Stromal cell of bone marrow (primary cell): ENCODE data around the gene LAMA3.
A peak's percentile ranks its signal among the peaks of the same experiment; 100 is the strongest.

ENCODE experiments used
- DNase-seq: peaks from one replicate; pipeline ENCODE4 v3.0.0-alpha.2; 2012; ENCODE audit warnings: low read depth

Gene LAMA3

GRCh38 chr18:23941791-23942190 is 252.5 kb downstream of the LAMA3 start:
- DNase-seq, result no peak

- DNase-seq, result no peak
Observed at GRCh38 chr18:23943104-23943503, 253.9 kb downstream of the LAMA3 start.

- DNase-seq, result peak; percentile 31
Observed at GRCh38 chr18:23943903-23944624, 254.8 kb downstream of the LAMA3 start.

- DNase-seq, result no peak
Observed at GRCh38 chr18:23945416-23946079, 256.3 kb downstream of the LAMA3 start.

GRCh38 chr18:23949863-23950262 is 260.6 kb downstream of the LAMA3 start:
- DNase-seq, result no peak

GRCh38 chr18:23950644-23951043 is 261.4 kb downstream of the LAMA3 start:
- no peak for DNase-seq

- no peak for DNase-seq
Observed at GRCh38 chr18:23951206-23951605, 262.0 kb downstream of the LAMA3 start.

GRCh38 chr18:23953984-23954383 is 264.7 kb downstream of the LAMA3 start:
- no peak for DNase-seq

GRCh38 chr18:23956483-23956882 is 267.2 kb downstream of the LAMA3 start:
- no peak for DNase-seq

GRCh38 chr18:23958036-23958435 is 268.8 kb downstream of the LAMA3 start:
- DNase-seq, result peak; percentile 34

GRCh38 chr18:23963443-23964165 is 274.4 kb downstream of the LAMA3 start:
- DNase-seq, result no peak

- DNase-seq, result no peak
Observed at GRCh38 chr18:23964282-23965238, 275.3 kb downstream of the LAMA3 start.

- no peak for DNase-seq
Observed at GRCh38 chr18:23966909-23967308, 277.7 kb downstream of the LAMA3 start.

- no peak for DNase-seq
Observed at GRCh38 chr18:23967321-23968089, 278.3 kb downstream of the LAMA3 start.

GRCh38 chr18:23968638-23969604 is 279.7 kb downstream of the LAMA3 start:
- no peak for DNase-seq

- no peak for DNase-seq
Observed at GRCh38 chr18:23969664-23970063, 280.4 kb downstream of the LAMA3 start.

- no peak for DNase-seq
Observed at GRCh38 chr18:23970161-23971096, 281.2 kb downstream of the LAMA3 start.

GRCh38 chr18:23971097-23971440 is 281.8 kb downstream of the LAMA3 start:
- no peak for DNase-seq

- no peak for DNase-seq
Observed at GRCh38 chr18:23971666-23972230, 282.5 kb downstream of the LAMA3 start.
